Measurements from ENCODE around the gene SEZ6. TPM values are rescaled to one million over a fixed set of nuclear protein-coding genes. Genes with fewer than 3 reads are reported as not detected.
A peak's percentile ranks its signal among the peaks of the same experiment; 100 is the strongest.

Gene SEZ6
- total RNA-seq, 2 experiments from 2014 or later, result not detected

- Mint-ChIP-seq H3K27me3 (no peaks in the 10 kb centered on the region), H3K4me3 (no peak overlapping the region), H3K9me3 (peaks cover 4% of the 10 kb centered on the region), H3K36me3 (ENCODE audit: low read depth) (peaks cover 72% of the 10 kb centered on the region), H3K4me1 (ENCODE audit: low read depth) (peaks cover 18% of the 10 kb centered on the region), H3K27ac (peak overlapping the region; percentile 12)
- intact Hi-C loops (cut with micrococcal nuclease), result no loop called here
- no peak for TF ChIP-seq CTCF (IDR thresholded peaks at IDR 0.05)
- ChIA-PET POLR2A (interaction anchor here (0.8 to 1.9 kb wide), 4 partner anchors 10 to 74 kb away, joined by 3 to 5 read pairs (median 3); partner anchors contain the start of gene FLOT2), CTCF (interaction anchor here (0.7 to 5.9 kb wide), 13 partner anchors 9 to 190 kb away, joined by 3 to 56 read pairs (median 4); partner anchors contain the start of genes NEK8 and PHF12)
- DNase-seq, result no peak
- ATAC-seq, result no peak
These were observed 87.5 kb downstream of the SEZ6 start for GRCh38 chr17:28918295-28918694.

DNA sequence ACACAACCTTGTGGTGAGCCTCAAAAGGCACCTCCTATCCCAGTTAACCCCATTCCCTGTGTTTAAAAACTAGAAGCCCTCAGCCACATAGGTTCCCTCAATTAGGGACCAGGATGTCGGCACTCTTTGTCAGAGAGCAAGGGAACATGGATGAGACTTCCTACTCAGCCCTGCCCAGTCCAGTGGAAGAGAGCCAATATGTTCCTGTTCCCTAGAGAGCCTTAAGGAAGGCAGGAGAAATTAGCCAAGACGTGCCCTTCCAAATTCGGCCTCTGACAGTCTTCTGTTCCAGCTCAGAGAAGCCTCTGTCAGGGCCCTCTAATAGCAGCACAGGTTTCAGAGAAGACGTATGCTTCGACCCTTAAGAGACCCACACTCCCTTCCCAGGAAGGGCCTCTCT is 88.4 kb downstream of the SEZ6 start:
- H3K27ac Mint-ChIP-seq, result peak overlapping the region; percentile 11
- no peak overlapping the region for H3K4me3 Mint-ChIP-seq
- intact Hi-C loops (cut with micrococcal nuclease), result no loop called here
- ChIA-PET CTCF (interaction anchor here (0.9 to 5.9 kb wide), 16 partner anchors 10 to 249 kb away, joined by 3 to 56 read pairs (median 5); partner anchors contain the start of genes DHRS13, NEK8 and PHF12), POLR2A (interaction anchor here (0.7 to 3.0 kb wide), 3 partner anchors 8 to 190 kb away, joined by 3 to 15 read pairs (median 5); partner anchors contain the start of gene FLOT2)
- H3K36me3 Mint-ChIP-seq (ENCODE audit: low read depth), result peaks cover 74% of the 10 kb centered on the region
- H3K9me3 Mint-ChIP-seq, result peaks cover 4% of the 10 kb centered on the region
- no peaks in the 10 kb centered on the region for H3K27me3 Mint-ChIP-seq
- no peak for TF ChIP-seq CTCF (IDR thresholded peaks at IDR 0.05)
- ATAC-seq, result no peak
- peaks cover 15% of the 10 kb centered on the region for H3K4me1 Mint-ChIP-seq (ENCODE audit: low read depth)
- DNase-seq, result no peak

- peaks cover 78% of the 10 kb centered on the region for H3K36me3 Mint-ChIP-seq (ENCODE audit: low read depth)
- no peak overlapping the region for H3K27ac Mint-ChIP-seq
- no peak overlapping the region for H3K4me3 Mint-ChIP-seq
- CTCF ChIA-PET, result interaction anchor here (0.7 to 5.9 kb wide), 24 partner anchors 10 to 248 kb away, joined by 3 to 56 read pairs (median 5); partner anchors contain the start of genes DHRS13, NEK8 and PHF12
- peaks cover 15% of the 10 kb centered on the region for H3K4me1 Mint-ChIP-seq (ENCODE audit: low read depth)
- DNase-seq (no peak), ATAC-seq (no peak)
- H3K9me3 Mint-ChIP-seq, result peaks cover 4% of the 10 kb centered on the region
- no peaks in the 10 kb centered on the region for H3K27me3 Mint-ChIP-seq
- TF ChIP-seq CTCF (IDR thresholded peaks at IDR 0.05), result no peak
- intact Hi-C loops (cut with micrococcal nuclease), result no loop called here
- POLR2A ChIA-PET, result interaction anchor here (0.7 to 3.0 kb wide), 3 partner anchors 9 to 190 kb away, joined by 3 to 15 read pairs (median 6); no protein-coding TSS in a partner anchor
These were observed 88.8 kb downstream of the SEZ6 start for GRCh38 chr17:28917029-28917428.

DNA sequence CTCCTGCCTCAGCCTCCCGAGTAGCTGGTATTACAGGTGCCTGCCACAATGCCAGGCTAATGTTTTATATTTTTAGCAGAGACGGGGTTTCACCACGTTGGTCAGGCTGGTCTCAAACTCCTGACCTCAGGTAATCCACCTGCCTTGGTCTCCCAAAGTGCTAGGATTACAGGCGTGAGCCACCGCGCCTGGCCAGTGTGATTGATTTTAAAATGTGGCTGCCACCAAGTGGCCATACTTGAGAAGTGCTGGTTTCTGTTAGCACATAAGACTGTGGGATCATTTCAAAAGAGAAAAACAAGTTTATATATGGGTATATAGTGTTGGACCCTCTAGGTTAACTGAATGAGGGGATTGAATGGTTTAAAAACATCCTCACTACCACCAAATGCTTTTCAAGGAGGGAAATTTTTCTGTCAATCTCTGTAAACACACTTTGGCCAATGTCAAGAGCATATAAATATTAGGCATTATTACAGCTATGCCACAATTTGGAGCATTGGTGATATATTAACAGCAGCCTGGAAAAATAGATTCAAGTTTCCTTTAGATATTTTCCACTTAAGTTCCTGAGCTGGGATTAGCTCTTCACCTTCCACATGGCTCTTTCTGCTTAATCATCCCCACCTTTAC is 89.4 kb downstream of the SEZ6 start:
- ATAC-seq (peak; percentile 79), DNase-seq (peak; percentile 65)
- intact Hi-C loops (cut with micrococcal nuclease), result no loop called here
- Mint-ChIP-seq H3K4me1 (ENCODE audit: low read depth) (peaks cover 15% of the 10 kb centered on the region), H3K36me3 (ENCODE audit: low read depth) (peaks cover 76% of the 10 kb centered on the region), H3K4me3 (no peak overlapping the region), H3K27me3 (no peaks in the 10 kb centered on the region), H3K27ac (no peak overlapping the region), H3K9me3 (peaks cover 4% of the 10 kb centered on the region)
- ChIA-PET CTCF (interaction anchor here (0.6 to 5.9 kb wide), 23 partner anchors 10 to 248 kb away, joined by 3 to 56 read pairs (median 5); partner anchors contain the start of genes DHRS13 and NEK8), POLR2A (interaction anchor here (2.0 to 3.0 kb wide), 2 partner anchors 9 to 13 kb away, joined by 6 to 15 read pairs; no protein-coding TSS in a partner anchor)
- TF ChIP-seq CTCF (IDR thresholded peaks at IDR 0.05), result peak; percentile 79

DNA sequence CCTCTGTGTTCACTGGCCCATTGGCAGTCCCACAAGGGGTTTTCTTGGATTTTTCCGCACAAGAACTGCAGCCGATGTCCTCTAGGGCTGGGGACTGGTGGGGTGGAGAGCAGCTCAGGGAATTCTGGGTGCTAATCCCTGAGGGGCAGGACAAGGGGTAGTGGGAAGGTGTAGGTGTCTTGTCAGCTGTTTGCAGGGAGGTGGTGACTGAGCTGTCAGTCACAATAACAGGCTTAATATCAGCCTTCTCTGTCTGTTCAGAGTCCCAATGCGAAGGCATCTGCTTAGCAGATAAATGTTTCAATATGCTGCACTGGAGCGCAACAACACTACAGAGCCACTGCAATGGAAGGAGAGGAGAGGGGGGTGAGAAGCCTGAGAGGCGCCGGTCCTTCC is 92.9 kb downstream of the SEZ6 start:
- Mint-ChIP-seq H3K9me3 (peaks cover 4% of the 10 kb centered on the region), H3K27ac (no peak overlapping the region), H3K4me1 (ENCODE audit: low read depth) (peaks cover 13% of the 10 kb centered on the region), H3K27me3 (no peaks in the 10 kb centered on the region), H3K4me3 (no peak overlapping the region), H3K36me3 (ENCODE audit: low read depth) (peaks cover 74% of the 10 kb centered on the region)
- ChIA-PET POLR2A (interaction anchor here (1.5 to 2.1 kb wide), 2 partner anchors 36 to 71 kb away, joined by 5 to 6 read pairs; partner anchors contain the start of gene FAM222B), CTCF (interaction anchor here (0.8 to 3.6 kb wide), 13 partner anchors 8 to 186 kb away, joined by 3 to 15 read pairs (median 4); partner anchors contain the start of genes DHRS13 and TLCD1)
- intact Hi-C loops (cut with micrococcal nuclease), result no loop called here
- DNase-seq (no peak), ATAC-seq (no peak)
- TF ChIP-seq CTCF (IDR thresholded peaks at IDR 0.05), result no peak
